ENCODE results near the gene KLHL26.

The KLHL26 gene

GRCh38 chr19:18654469-18654868 lies 17.6 kb downstream of the KLHL26 start:
- no peak overlapping the region for H2BK12ac ChIP-seq (ENCODE audit: low read length)
- H3K18ac ChIP-seq (ENCODE audit: low read length): no peak overlapping the region
- no peaks in the 10 kb centered on the region for H3K27me3 ChIP-seq (ENCODE audit: control insufficient read depth in 3 of 3, insufficient read depth in 3 of 3, low read depth in 1 of 3, low read length in 3 of 3)
- no peaks in the 10 kb centered on the region for H3K9me3 ChIP-seq (replicated peaks in 1 of 2; ENCODE audit: control insufficient read depth in 2 of 2, insufficient read depth in 1 of 2, low read depth in 1 of 2, low read length in 2 of 2)
- WGBS, 2 donors (ENCODE audit: extremely low coverage in 2 of 2, insufficient read length in 2 of 2, insufficient replicate concordance in 1 of 2): 94% methylated on average over 6 of the region's 7 CpGs; no CpG with 5 or more reads in 1 of the 2 donors
- H3K9ac ChIP-seq (ENCODE audit: low read depth, low read length, poor library complexity): no peak overlapping the region
- peak overlapping the region; percentile 7 for H2BK5ac ChIP-seq (ENCODE audit: low read length)
- DNase-seq (ENCODE audit: low spot score): no peak
- H2BK15ac ChIP-seq (ENCODE audit: low read length): no peak overlapping the region
- H4K8ac ChIP-seq (ENCODE audit: low read depth, low read length): no peak overlapping the region
- no peak overlapping the region for H3K4me2 ChIP-seq (ENCODE audit: insufficient read depth, low read length, poor library complexity, severe bottlenecking)
- H3K36me3 ChIP-seq (replicated peaks in 1 of 2; ENCODE audit: control insufficient read depth in 2 of 2, insufficient read depth in 2 of 2, low read length in 2 of 2): no peaks in the 10 kb centered on the region
- H3K79me1 ChIP-seq (ENCODE audit: low read depth, low read length): peaks cover 14% of the 10 kb centered on the region
- no peak overlapping the region for H3K4ac ChIP-seq (ENCODE audit: low read length)
- H4K91ac ChIP-seq (ENCODE audit: low read depth, low read length, poor library complexity): no peak overlapping the region
- H3K27ac ChIP-seq (replicated peaks; ENCODE audit: low read length): no peak overlapping the region
- H3K23ac ChIP-seq (ENCODE audit: low read depth, low read length, poor library complexity): peak overlapping the region; percentile 27
- no peak overlapping the region for H2AFZ ChIP-seq (ENCODE audit: low read length)
- H3K4me1 ChIP-seq (ENCODE audit: control insufficient read depth in 2 of 2, insufficient read depth in 1 of 2, low read depth in 1 of 2, low read length in 2 of 2): peaks cover 46 to 59% of the 10 kb centered on the region in 2 donors
- H3K4me3 ChIP-seq (ENCODE audit: low read length in 2 of 2): no peak overlapping the region
- H3K14ac ChIP-seq (ENCODE audit: low read length): no peak overlapping the region
- peak overlapping the region; percentile 51 for H2AK5ac ChIP-seq (ENCODE audit: low read depth, low read length)
- no peak overlapping the region for H2BK120ac ChIP-seq (ENCODE audit: low read depth, low read length)

GRCh38 chr19:18655173-18655844 lies 18.5 kb downstream of the KLHL26 start:
- Histone ChIP-seq H3K4me3 (ENCODE audit: low read length in 2 of 2) (peak overlapping the region in 1 of 2 donors; percentile 5), H2AK5ac (ENCODE audit: low read depth, low read length) (peak overlapping the region; percentile 66), H4K91ac (ENCODE audit: low read depth, low read length, poor library complexity) (peak overlapping the region; percentile 17), H3K79me1 (ENCODE audit: low read depth, low read length) (peaks cover 14% of the 10 kb centered on the region), H3K23ac (ENCODE audit: low read depth, low read length, poor library complexity) (peak overlapping the region; percentile 67), H3K18ac (ENCODE audit: low read length) (peak overlapping the region; percentile 51), H3K27me3 (ENCODE audit: control insufficient read depth in 3 of 3, insufficient read depth in 3 of 3, low read depth in 1 of 3, low read length in 3 of 3) (no peaks in the 10 kb centered on the region), H4K8ac (ENCODE audit: low read depth, low read length) (no peak overlapping the region), H3K14ac (ENCODE audit: low read length) (peak overlapping the region; percentile 67), H3K27ac (replicated peaks; ENCODE audit: low read length) (no peak overlapping the region), H2BK15ac (ENCODE audit: low read length) (no peak overlapping the region), H2BK12ac (ENCODE audit: low read length) (no peak overlapping the region), H2AFZ (ENCODE audit: low read length) (no peak overlapping the region), H3K9me3 (replicated peaks in 1 of 2; ENCODE audit: control insufficient read depth in 2 of 2, insufficient read depth in 1 of 2, low read depth in 1 of 2, low read length in 2 of 2) (no peaks in the 10 kb centered on the region), H3K36me3 (replicated peaks in 1 of 2; ENCODE audit: control insufficient read depth in 2 of 2, insufficient read depth in 2 of 2, low read length in 2 of 2) (no peaks in the 10 kb centered on the region), H3K4me2 (ENCODE audit: insufficient read depth, low read length, poor library complexity, severe bottlenecking) (no peak overlapping the region), H3K9ac (ENCODE audit: low read depth, low read length, poor library complexity) (no peak overlapping the region), H2BK120ac (ENCODE audit: low read depth, low read length) (peak overlapping the region; percentile 52), H3K4ac (ENCODE audit: low read length) (no peak overlapping the region), H3K4me1 (ENCODE audit: control insufficient read depth in 2 of 2, insufficient read depth in 1 of 2, low read depth in 1 of 2, low read length in 2 of 2) (peaks cover 43 to 53% of the 10 kb centered on the region in 2 donors), H2BK5ac (ENCODE audit: low read length) (peak overlapping the region; percentile 7)
- DNase-seq (ENCODE audit: low spot score): no peak
- no CpG with 5 or more reads among the region's 13 CpGs for WGBS, 2 donors (ENCODE audit: extremely low coverage in 2 of 2, insufficient read length in 2 of 2, insufficient replicate concordance in 1 of 2)

GRCh38 chr19:18656337-18657086 lies 19.7 kb downstream of the KLHL26 start:
- Histone ChIP-seq H3K23ac (ENCODE audit: low read depth, low read length, poor library complexity) (peak overlapping the region; percentile 44), H3K79me1 (ENCODE audit: low read depth, low read length) (peaks cover 9% of the 10 kb centered on the region), H3K4me2 (ENCODE audit: insufficient read depth, low read length, poor library complexity, severe bottlenecking) (no peak overlapping the region), H3K9ac (ENCODE audit: low read depth, low read length, poor library complexity) (peak overlapping the region; percentile 53), H3K18ac (ENCODE audit: low read length) (no peak overlapping the region), H2BK15ac (ENCODE audit: low read length) (no peak overlapping the region), H4K8ac (ENCODE audit: low read depth, low read length) (no peak overlapping the region), H3K9me3 (replicated peaks in 1 of 2; ENCODE audit: control insufficient read depth in 2 of 2, insufficient read depth in 1 of 2, low read depth in 1 of 2, low read length in 2 of 2) (no peaks in the 10 kb centered on the region), H4K91ac (ENCODE audit: low read depth, low read length, poor library complexity) (no peak overlapping the region), H3K14ac (ENCODE audit: low read length) (no peak overlapping the region), H2AK5ac (ENCODE audit: low read depth, low read length) (peak overlapping the region; percentile 66), H3K4me1 (ENCODE audit: control insufficient read depth in 2 of 2, insufficient read depth in 1 of 2, low read depth in 1 of 2, low read length in 2 of 2) (peaks cover 32 to 41% of the 10 kb centered on the region in 2 donors), H2AFZ (ENCODE audit: low read length) (no peak overlapping the region), H2BK12ac (ENCODE audit: low read length) (no peak overlapping the region), H3K4me3 (ENCODE audit: low read length in 2 of 2) (no peak overlapping the region), H3K27me3 (ENCODE audit: control insufficient read depth in 3 of 3, insufficient read depth in 3 of 3, low read depth in 1 of 3, low read length in 3 of 3) (no peaks in the 10 kb centered on the region), H3K4ac (ENCODE audit: low read length) (no peak overlapping the region), H3K36me3 (replicated peaks in 1 of 2; ENCODE audit: control insufficient read depth in 2 of 2, insufficient read depth in 2 of 2, low read length in 2 of 2) (no peaks in the 10 kb centered on the region), H2BK5ac (ENCODE audit: low read length) (no peak overlapping the region), H2BK120ac (ENCODE audit: low read depth, low read length) (no peak overlapping the region), H3K27ac (replicated peaks; ENCODE audit: low read length) (no peak overlapping the region)
- no peak for DNase-seq (ENCODE audit: low spot score)
- WGBS, 2 donors (ENCODE audit: extremely low coverage in 2 of 2, insufficient read length in 2 of 2, insufficient replicate concordance in 1 of 2): no CpG with 5 or more reads among the region's 19 CpGs

Data from neuronal stem cell (in vitro differentiated cells).